Glutamatergic neuron (in vitro differentiated cells): ENCODE measurements around the gene PRDM10. TPM values are rescaled to one million over a fixed set of nuclear protein-coding genes. Genes with fewer than 3 reads are reported as not detected.

ENCODE experiments used
- DNase-seq: peaks from one replicate; pipeline ENCODE4 v3.0.0; 2022
- H3K27ac Mint-ChIP-seq: one replicate; pipeline ENCODE4 v1.8.0; 2020; ENCODE audit warnings: mild to moderate bottlenecking, mixed read lengths, inconsistent platforms; ENCODE audit not compliant: unreplicated experiment
- H3K27me3 Mint-ChIP-seq: one replicate; pipeline ENCODE4 v1.8.0; 2020; ENCODE audit warnings: mild to moderate bottlenecking, moderate library complexity, mixed read lengths, inconsistent platforms; ENCODE audit not compliant: unreplicated experiment
- H3K36me3 Mint-ChIP-seq: one replicate; pipeline ENCODE4 v1.8.0; 2020; ENCODE audit warnings: mild to moderate bottlenecking, mixed read lengths, inconsistent platforms; ENCODE audit not compliant: unreplicated experiment
- H3K4me1 Mint-ChIP-seq: one replicate; pipeline ENCODE4 v1.8.0; 2020; ENCODE audit warnings: mild to moderate bottlenecking, low read depth, mixed read lengths, inconsistent platforms; ENCODE audit not compliant: unreplicated experiment
- H3K4me3 Mint-ChIP-seq: one replicate; pipeline ENCODE4 v1.8.0; 2020; ENCODE audit warnings: mild to moderate bottlenecking, mixed read lengths, inconsistent platforms; ENCODE audit not compliant: unreplicated experiment
- H3K9me3 Mint-ChIP-seq: one replicate; pipeline ENCODE4 v1.8.0; 2020; ENCODE audit warnings: mild to moderate bottlenecking, moderate library complexity, mixed read lengths, inconsistent platforms; ENCODE audit not compliant: unreplicated experiment
- CTCF ChIP-seq: fragments of 200-600 bp; sonication (generic); IDR thresholded peaks from one replicate; pipeline ENCODE4 v1.5.0; 2021; ENCODE audit not compliant: partially characterized antibody, unreplicated experiment
- total RNA-seq: library from RNA; stranded (reverse); fragmentation: NEBNext Ultra II Directional; extraction: Animal tissue kit (Norgen Biotek cat#: 25700); gene quantifications from one replicate; pipeline ENCODE4 v1.2.1, GENCODE V29; 2021; ENCODE audit not compliant: unreplicated experiment

The PRDM10 gene
- total RNA-seq, 1 donor from 2014 or later: 19.8 TPM

GRCh38 chr11:129930743-129931142 lies 71.9 kb downstream of the PRDM10 start:
- peaks cover 4% of the 10 kb centered on the region for H3K9me3 Mint-ChIP-seq
- DNase-seq: no peak
- peaks cover 7% of the 10 kb centered on the region for H3K4me1 Mint-ChIP-seq
- H3K4me3 Mint-ChIP-seq: no peak overlapping the region
- no peaks in the 10 kb centered on the region for H3K27me3 Mint-ChIP-seq
- TF ChIP-seq CTCF: no peak
- peaks cover 7% of the 10 kb centered on the region for H3K36me3 Mint-ChIP-seq
- no peak overlapping the region for H3K27ac Mint-ChIP-seq

GRCh38 chr11:129930296-129930695 lies 72.3 kb downstream of the PRDM10 start:
- peaks cover 4% of the 10 kb centered on the region for H3K9me3 Mint-ChIP-seq
- no peak for TF ChIP-seq CTCF
- peaks cover 7% of the 10 kb centered on the region for H3K36me3 Mint-ChIP-seq
- peaks cover 7% of the 10 kb centered on the region for H3K4me1 Mint-ChIP-seq
- H3K27ac Mint-ChIP-seq: no peak overlapping the region
- H3K4me3 Mint-ChIP-seq: no peak overlapping the region
- DNase-seq: no peak
- no peaks in the 10 kb centered on the region for H3K27me3 Mint-ChIP-seq

- Mint-ChIP-seq H3K27me3 (no peaks in the 10 kb centered on the region), H3K4me3 (no peak overlapping the region), H3K36me3 (peaks cover 7% of the 10 kb centered on the region)
Measured at GRCh38 chr11:129929721-129930120, 72.9 kb downstream of the PRDM10 start.

GRCh38 chr11:129928923-129929692 lies 73.5 kb downstream of the PRDM10 start:
- Mint-ChIP-seq H3K4me1 (peaks cover 7% of the 10 kb centered on the region), H3K4me3 (no peak overlapping the region), H3K9me3 (peaks cover 4% of the 10 kb centered on the region), H3K27me3 (no peaks in the 10 kb centered on the region), H3K27ac (no peak overlapping the region), H3K36me3 (peaks cover 4% of the 10 kb centered on the region)
- DNase-seq: no peak
- TF ChIP-seq CTCF: no peak

More at GRCh38 chr11:129929721-129930120, 72.9 kb downstream of the PRDM10 start:
- Mint-ChIP-seq H3K4me1 (peaks cover 7% of the 10 kb centered on the region), H3K9me3 (peaks cover 4% of the 10 kb centered on the region), H3K27ac (no peak overlapping the region)
- TF ChIP-seq CTCF: no peak
- DNase-seq: no peak

GRCh38 chr11:129922674-129923073 lies 80.0 kb downstream of the PRDM10 start:
- no peaks in the 10 kb centered on the region for H3K9me3 Mint-ChIP-seq
- no peaks in the 10 kb centered on the region for H3K36me3 Mint-ChIP-seq
- H3K4me3 Mint-ChIP-seq: no peak overlapping the region
- H3K27ac Mint-ChIP-seq: no peak overlapping the region
- H3K27me3 Mint-ChIP-seq: no peaks in the 10 kb centered on the region
- peaks cover 2% of the 10 kb centered on the region for H3K4me1 Mint-ChIP-seq
- no peak for DNase-seq
- no peak for TF ChIP-seq CTCF
